A204.1 (cell line): ENCODE measurements around the gene ST7.

Experiments
- FAIRE-seq: peaks from 2 replicates; lab custom pipeline; 2012; peaks lifted over from hg19 to GRCh38; lab: Jason Lieb, UNC

The ST7 gene

GRCh38 chr7:117034851-117035464, 81.7 kb downstream of the ST7 start:
- FAIRE-seq: no peak

- no peak for FAIRE-seq
Observed at GRCh38 chr7:117035465-117035862, 82.2 kb downstream of the ST7 start.

DNA sequence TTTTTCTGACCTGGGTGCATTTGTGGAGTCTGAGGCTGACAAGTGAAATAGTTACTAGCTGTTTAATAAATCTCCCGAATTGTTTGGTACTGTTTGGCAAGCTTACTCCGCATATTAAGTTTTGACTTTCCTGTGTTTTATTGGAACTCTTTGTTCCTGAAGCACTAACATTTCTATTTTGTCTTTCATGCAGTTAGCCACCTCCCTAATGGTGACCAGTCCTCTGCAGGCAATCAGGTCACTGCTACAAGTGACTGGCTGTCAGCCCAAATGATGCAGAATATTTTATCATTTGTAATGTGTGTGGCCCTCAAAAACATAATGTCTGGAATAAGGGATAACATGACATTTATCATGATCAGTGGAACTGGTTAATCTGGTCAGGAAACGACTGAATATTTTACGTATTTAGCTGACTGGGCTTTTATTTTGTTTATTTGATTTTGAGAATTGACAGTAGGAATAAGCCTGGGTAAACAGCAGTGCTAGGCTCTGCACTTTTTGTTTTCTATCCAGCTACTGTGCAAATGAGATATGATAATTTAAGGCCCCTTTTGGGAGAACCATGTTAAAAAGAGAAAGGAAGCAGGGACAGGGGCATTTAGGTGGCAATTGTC, 82.9 kb downstream of the ST7 start:
- FAIRE-seq: no peak

DNA sequence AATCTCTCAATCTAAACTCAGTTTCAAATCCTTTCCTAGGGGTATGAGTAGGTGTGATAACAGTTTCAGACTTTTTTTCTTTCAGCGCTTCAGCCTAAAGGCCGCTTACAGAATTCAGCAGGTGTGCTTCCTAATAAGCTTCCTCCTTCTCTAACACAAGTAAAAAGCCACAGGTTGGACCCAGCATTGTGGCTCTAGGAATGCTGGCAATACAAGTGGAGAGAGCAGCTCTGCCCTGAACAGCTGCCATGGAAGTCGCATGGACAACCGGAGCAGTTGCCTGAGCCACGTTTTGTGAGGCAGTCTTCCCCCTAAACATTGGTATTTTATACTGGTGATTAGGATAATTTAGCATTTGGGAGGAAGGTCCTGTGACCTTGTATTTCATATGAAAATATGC, 83.5 kb downstream of the ST7 start:
- FAIRE-seq: no peak

DNA sequence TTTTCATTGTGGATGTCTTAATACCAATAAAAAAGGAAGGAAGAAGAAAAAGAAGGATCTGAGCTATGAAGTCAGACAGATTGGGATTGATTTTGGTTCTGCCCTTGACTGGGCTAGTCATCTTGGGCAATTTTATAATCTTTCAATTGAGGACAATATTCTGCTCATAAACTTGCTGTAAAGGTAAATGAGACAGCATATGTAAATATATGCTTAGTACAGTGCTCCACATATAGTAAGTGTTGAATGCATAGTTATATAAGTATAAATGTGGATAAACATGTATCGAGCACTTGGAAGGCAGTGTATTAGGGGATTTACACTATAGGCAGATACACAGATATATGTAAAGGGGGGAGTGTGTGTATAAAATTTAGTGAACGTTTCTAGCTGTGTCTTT, 85.1 kb downstream of the ST7 start:
- no peak for FAIRE-seq

DNA sequence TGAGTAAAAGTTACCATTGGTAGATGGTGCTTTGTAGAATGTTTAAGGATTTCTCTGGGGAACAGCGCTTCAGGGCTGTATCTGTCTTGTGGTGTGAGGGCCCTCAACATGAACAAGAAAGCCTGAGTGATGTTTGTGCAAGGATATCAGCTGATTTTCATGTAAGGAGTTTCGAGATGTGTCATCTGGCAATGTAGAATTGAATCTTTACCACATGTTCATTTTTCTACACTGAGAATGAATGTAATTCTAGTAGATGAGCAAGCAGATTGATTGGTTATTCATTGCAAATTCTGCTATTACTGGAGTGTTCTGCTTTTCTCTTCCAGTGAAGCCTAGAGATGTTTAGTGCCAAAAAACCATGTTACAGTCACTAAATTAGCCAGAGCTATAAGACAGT, 87.7 kb downstream of the ST7 start:
- FAIRE-seq: no peak

GRCh38 chr7:117041822-117042221, 88.5 kb downstream of the ST7 start:
- FAIRE-seq: no peak

DNA sequence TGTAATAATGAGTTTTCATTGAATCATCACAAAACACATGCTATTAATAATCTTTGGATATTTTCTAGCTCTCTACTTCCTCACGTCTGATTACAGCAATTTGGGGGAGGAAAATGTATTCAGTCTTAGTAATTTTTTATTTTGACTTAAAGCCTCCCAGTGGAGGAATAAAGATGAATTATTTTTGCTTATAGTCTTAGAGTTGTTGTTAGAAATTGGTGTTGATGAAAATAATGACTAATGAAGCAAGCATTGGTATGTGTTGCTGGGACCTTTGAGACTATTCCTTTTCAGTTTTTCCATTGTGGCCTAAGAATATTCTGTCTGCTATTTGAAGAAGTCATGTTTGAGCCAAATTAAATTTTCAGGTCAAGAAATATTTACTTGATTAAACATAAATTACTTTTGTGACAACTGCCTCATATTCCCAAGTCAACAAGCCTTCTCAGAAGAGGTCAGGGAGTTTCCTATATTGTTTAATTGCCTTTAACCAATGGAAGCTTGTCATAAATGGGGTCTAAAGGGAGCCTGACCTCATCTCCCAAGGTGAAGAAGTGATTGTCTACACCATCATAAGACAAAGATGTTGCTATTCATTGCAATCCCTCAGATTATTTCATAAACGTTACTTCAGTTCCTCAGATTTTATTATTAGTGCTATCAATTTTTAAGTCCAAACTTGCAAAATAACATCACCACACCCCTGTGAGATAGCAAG, 90.0 kb downstream of the ST7 start:
- no peak for FAIRE-seq

DNA sequence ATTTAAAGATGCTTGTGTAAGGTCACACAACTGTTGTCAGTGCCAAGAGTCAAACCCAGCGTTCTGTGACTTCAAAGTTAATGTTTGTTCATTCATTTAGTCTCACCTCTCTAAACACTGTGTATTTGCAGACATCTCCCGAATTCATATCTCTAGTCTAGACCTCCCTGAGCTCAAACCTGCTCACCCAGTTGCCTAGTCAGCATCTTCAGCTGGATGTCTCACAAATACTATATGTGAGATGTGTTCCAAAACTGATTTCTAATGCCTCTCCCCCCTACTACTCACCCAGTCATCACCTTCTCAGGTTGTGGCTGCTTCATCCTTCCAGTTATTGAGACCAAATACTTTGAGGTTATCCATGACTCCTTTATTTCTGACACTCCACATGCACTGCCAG, 91.4 kb downstream of the ST7 start:
- no peak for FAIRE-seq

DNA sequence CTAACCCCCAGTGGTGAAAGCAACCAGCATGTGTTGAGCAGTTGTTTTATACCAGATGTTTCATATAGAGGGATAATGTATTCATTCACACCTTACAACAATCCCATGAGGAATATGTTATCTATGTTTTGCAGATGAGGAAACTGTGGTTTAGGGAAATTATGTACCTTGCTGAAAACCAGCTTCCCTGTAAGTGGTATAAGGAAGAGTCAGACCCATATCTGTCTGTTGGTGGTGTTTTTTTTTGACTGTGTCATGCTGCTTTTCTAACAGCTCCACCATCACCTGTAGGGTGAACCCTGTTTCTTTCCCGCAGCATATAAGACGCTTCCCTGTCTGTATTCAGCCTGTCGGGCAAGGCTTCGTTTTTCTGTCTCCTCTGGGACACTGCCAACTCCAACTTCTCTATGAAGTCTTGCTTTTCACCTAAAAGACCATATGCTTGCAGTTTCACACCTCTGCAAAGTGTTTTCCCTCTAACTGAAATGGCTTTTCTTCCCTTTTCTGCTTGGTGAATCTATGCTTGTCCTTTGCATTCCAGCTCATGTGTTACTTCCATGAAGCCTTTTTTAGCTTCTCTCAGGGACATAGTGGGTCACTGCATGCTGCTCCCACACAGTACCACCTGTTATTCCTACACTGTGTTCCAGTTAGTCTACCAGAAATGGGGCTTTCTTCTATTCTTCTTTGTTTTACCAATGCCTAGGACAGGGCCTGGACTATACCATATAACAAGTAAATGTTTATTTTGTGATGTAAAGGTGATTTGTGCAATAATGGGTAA, 92.8 kb downstream of the ST7 start:
- FAIRE-seq: no peak

- FAIRE-seq: no peak
Observed at GRCh38 chr7:117047496-117047895, 94.2 kb downstream of the ST7 start.

GRCh38 chr7:117048114-117048866, 95.0 kb downstream of the ST7 start:
- no peak for FAIRE-seq

GRCh38 chr7:117048882-117049281, 95.6 kb downstream of the ST7 start:
- no peak for FAIRE-seq

GRCh38 chr7:117051808-117052207, 98.5 kb downstream of the ST7 start:
- FAIRE-seq: no peak

- FAIRE-seq: no peak
Observed at GRCh38 chr7:117053432-117053831, 100.1 kb downstream of the ST7 start.

GRCh38 chr7:117061751-117062150, 108.5 kb downstream of the ST7 start:
- no peak for FAIRE-seq

- FAIRE-seq: peak; percentile 16
Observed at GRCh38 chr7:117062300-117062699, 109.0 kb downstream of the ST7 start.

- no peak for FAIRE-seq
Observed at GRCh38 chr7:117064688-117065087, 111.4 kb downstream of the ST7 start.

GRCh38 chr7:117065571-117066150, 112.4 kb downstream of the ST7 start:
- no peak for FAIRE-seq

GRCh38 chr7:117066668-117067067, 113.4 kb downstream of the ST7 start:
- no peak for FAIRE-seq

GRCh38 chr7:117067340-117067739, 114.0 kb downstream of the ST7 start:
- no peak for FAIRE-seq
